Body of pancreas (tissue), 4 donors: Measurements from ENCODE around the gene USP24. TPM values are rescaled to one million over a fixed set of nuclear protein-coding genes. Genes with fewer than 3 reads are reported as not detected.

ENCODE experiments used
- ATAC-seq: fragments of 150-250 bp; one replicate; pipeline ENCODE4 v1.9.1; 2016
- DNase-seq, 4 donors: peaks; one replicate each; pipeline ENCODE4 v3.0.0-alpha.2; 2019
- H3K27ac ChIP-seq, 4 donors: fragments of 200-600 bp; sonication (generic); 1 replicate in 3 of 4; 2 replicates in 1 of 4; pipeline versions ENCODE4 v1.5.1 to v1.6.1; 2016 to 2019; ENCODE audit warnings: mild to moderate bottlenecking in 1 of 4, mixed read lengths in 1 of 4, moderate library complexity in 1 of 4
- H3K27me3 ChIP-seq, 2 donors: fragments of 200-600 bp; sonication (generic); one replicate each; pipeline ENCODE4 v1.6.0; 2016; ENCODE audit warnings: mild to moderate bottlenecking in 1 of 2
- H3K36me3 ChIP-seq, 2 donors: fragments of 200-600 bp; sonication (generic); replicated peaks in 1 of 2; 2 replicates each; pipeline ENCODE4 v1.5.1; 2016; ENCODE audit warnings: low read depth in 2 of 2; ENCODE audit not compliant: insufficient read depth in 1 of 2
- H3K4me1 ChIP-seq: fragments of 200-600 bp; sonication (generic); one replicate; pipeline ENCODE4 v1.6.0; 2016
- H3K4me3 ChIP-seq, 2 donors: fragments of 200-600 bp; sonication (generic); 1 replicate in 1 of 2; 2 replicates in 1 of 2; pipeline ENCODE4 v1.5.1; 2016 to 2019
- H3K9me3 ChIP-seq, 3 donors: fragments of 200-600 bp; sonication (generic); 1 replicate in 2 of 3; 2 replicates in 1 of 3; pipeline ENCODE4 v1.5.1; 2016
- CTCF ChIP-seq, 7 experiments: fragments of 450-650 bp in 4 of 7; fragments of 200-600 bp in 3 of 7; sonication (generic) in 3 of 7; IDR thresholded peaks; one replicate each; pipeline ENCODE4 v1.5.1; 2016 to 2019; ENCODE audit warnings: antibody characterized with exemption in 7 of 7
- POLR2A ChIP-seq, 3 donors: fragments of 450-650 bp; IDR thresholded peaks; one replicate each; pipeline ENCODE4 v1.6.1; 2016; ENCODE audit warnings: antibody characterized with exemption in 3 of 3, mild to moderate bottlenecking in 2 of 3
- WGBS, 2 donors: methylation state at CpG; one replicate each; pipeline ENCODE4 v1.1.5; 2017; 5-methylcytosine and 5-hydroxymethylcytosine counted together
- intact Hi-C: fragments of 100-400 bp; cut with DNase I; formaldehyde crosslinking; loops from one replicate; pipeline ENCODE4 v1.15.1; 2023
- total RNA-seq, 2 donors: library from RNA; depleted of rRNA; stranded (reverse); fragments of >200 nt; gene quantifications; one replicate each; pipeline ENCODE4 v1.1.0, GENCODE V29; 2016

Gene USP24
- total RNA-seq, 2 donors from 2014 or later: 28.3 to 68.6 TPM

- Histone ChIP-seq H3K36me3 (no peaks in the 10 kb centered on the region), H3K4me1 (no peaks in the 10 kb centered on the region), H3K9me3 (no peaks in the 10 kb centered on the region), H3K27me3 (no peaks in the 10 kb centered on the region), H3K4me3 (no peak overlapping the region), H3K27ac (no peak overlapping the region)
- no peak for TF ChIP-seq CTCF (IDR thresholded peaks at IDR 0.05)
- no peak for TF ChIP-seq POLR2A (IDR thresholded peaks at IDR 0.05)
- WGBS, 2 donors: 93 to 95% methylated on average over 16 to 29 of the region's 29 CpGs
- ATAC-seq (no peak), DNase-seq (no peak)
- intact Hi-C loops: no loop called here
Observed at GRCh38 chr1:55062801-55063576, 152.2 kb downstream of the USP24 start.

GRCh38 chr1:55061706-55062321 is 153.3 kb downstream of the USP24 start:
- H3K27ac ChIP-seq: no peak overlapping the region
- no peaks in the 10 kb centered on the region for H3K36me3 ChIP-seq
- DNase-seq: no peak
- intact Hi-C loops: no loop called here
- no peaks in the 10 kb centered on the region for H3K9me3 ChIP-seq
- H3K4me1 ChIP-seq: no peaks in the 10 kb centered on the region
- no peak for TF ChIP-seq POLR2A (IDR thresholded peaks at IDR 0.05)
- TF ChIP-seq CTCF (IDR thresholded peaks at IDR 0.05): no peak
- no peaks in the 10 kb centered on the region for H3K27me3 ChIP-seq
- no peak overlapping the region for H3K4me3 ChIP-seq
- 71 to 79% methylated on average over 4 of the region's 4 CpGs for WGBS, 2 donors
- no peak for ATAC-seq

GRCh38 chr1:55061000-55061705 is 154.0 kb downstream of the USP24 start:
- Histone ChIP-seq H3K4me1 (no peaks in the 10 kb centered on the region), H3K27me3 (no peaks in the 10 kb centered on the region), H3K9me3 (no peaks in the 10 kb centered on the region), H3K36me3 (no peaks in the 10 kb centered on the region), H3K4me3 (no peak overlapping the region), H3K27ac (no peak overlapping the region)
- DNase-seq: no peak
- intact Hi-C loops: no loop called here
- 60 to 86% methylated on average over 3 to 13 of the region's 13 CpGs for WGBS, 2 donors
- TF ChIP-seq POLR2A (IDR thresholded peaks at IDR 0.05): no peak
- TF ChIP-seq CTCF (IDR thresholded peaks at IDR 0.05): no peak
- no peak for ATAC-seq

GRCh38 chr1:55060133-55060999 is 154.8 kb downstream of the USP24 start:
- WGBS, 2 donors: 91 to 97% methylated on average over 7 to 14 of the region's 14 CpGs
- ATAC-seq (no peak), DNase-seq (no peak)
- H3K4me3 ChIP-seq: no peak overlapping the region
- H3K4me1 ChIP-seq: no peaks in the 10 kb centered on the region
- no peak for TF ChIP-seq POLR2A (IDR thresholded peaks at IDR 0.05)
- TF ChIP-seq CTCF (IDR thresholded peaks at IDR 0.05): no peak
- no peaks in the 10 kb centered on the region for H3K27me3 ChIP-seq
- H3K36me3 ChIP-seq: no peaks in the 10 kb centered on the region
- no peak overlapping the region for H3K27ac ChIP-seq
- intact Hi-C loops: no loop called here
- H3K9me3 ChIP-seq: no peaks in the 10 kb centered on the region
